OCI-LY3 (cell line): Measurements from ENCODE around the gene PHF14.

ENCODE experiments used
- EZH2phosphoT487 ChIP-seq: fragments of 200-600 bp; shearing (Covaris generic); IDR thresholded peaks from 2 replicates; pipeline ENCODE4 v1.6.1; 2018; ENCODE audit warnings: antibody characterized with exemption, mixed run types, low read depth
- TF ChIP-seq, protein P1 (sequence below): fragments of 200-600, 300-600 bp; sonication (generic); IDR thresholded peaks from 2 replicates; pipeline ENCODE4 v1.5.1; 2014; ENCODE audit warnings: antibody characterized with exemption, low read length, low read depth

DNA sequence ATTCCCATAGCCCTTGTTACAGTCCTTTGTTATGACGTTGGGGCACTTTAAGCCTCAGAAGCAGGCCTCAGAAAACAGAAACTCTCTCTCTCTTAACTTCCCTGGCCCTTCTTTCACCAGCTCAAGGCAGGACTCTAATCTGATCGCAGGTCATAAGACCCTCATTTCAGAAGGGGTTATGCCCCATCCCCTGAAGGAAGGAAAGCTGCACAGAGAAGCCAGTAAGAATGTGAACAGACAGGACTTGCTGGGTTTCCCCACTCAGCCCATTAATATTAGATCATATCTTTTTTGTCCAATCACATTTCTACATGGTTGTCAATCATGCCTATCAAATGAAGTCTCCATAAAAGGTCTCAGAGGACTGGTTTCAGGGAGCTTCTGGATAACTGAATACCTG, 49.3 kb upstream of the PHF14 start:
- TF ChIP-seq, protein P1, sequence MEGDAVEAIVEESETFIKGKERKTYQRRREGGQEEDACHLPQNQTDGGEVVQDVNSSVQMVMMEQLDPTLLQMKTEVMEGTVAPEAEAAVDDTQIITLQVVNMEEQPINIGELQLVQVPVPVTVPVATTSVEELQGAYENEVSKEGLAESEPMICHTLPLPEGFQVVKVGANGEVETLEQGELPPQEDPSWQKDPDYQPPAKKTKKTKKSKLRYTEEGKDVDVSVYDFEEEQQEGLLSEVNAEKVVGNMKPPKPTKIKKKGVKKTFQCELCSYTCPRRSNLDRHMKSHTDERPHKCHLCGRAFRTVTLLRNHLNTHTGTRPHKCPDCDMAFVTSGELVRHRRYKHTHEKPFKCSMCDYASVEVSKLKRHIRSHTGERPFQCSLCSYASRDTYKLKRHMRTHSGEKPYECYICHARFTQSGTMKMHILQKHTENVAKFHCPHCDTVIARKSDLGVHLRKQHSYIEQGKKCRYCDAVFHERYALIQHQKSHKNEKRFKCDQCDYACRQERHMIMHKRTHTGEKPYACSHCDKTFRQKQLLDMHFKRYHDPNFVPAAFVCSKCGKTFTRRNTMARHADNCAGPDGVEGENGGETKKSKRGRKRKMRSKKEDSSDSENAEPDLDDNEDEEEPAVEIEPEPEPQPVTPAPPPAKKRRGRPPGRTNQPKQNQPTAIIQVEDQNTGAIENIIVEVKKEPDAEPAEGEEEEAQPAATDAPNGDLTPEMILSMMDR: no peak
- TF ChIP-seq EZH2phosphoT487: no peak
